Coronary artery (tissue), 2 donors: ENCODE data around the gene NEDD4L.

Source experiments
- DNase-seq: peaks from one replicate; pipeline ENCODE4 v3.0.0-alpha.2; 2017; ENCODE audit warnings: low spot score
- H3K27ac ChIP-seq, 2 donors: fragments of 200-600 bp; sonication (generic); one replicate each; pipeline ENCODE4 v1.5.1; 2016 to 2019
- H3K4me3 ChIP-seq: fragments of 200-600 bp; sonication (generic); 2 replicates; pipeline ENCODE4 v1.5.1; 2016; ENCODE audit warnings: mild to moderate bottlenecking, moderate library complexity
- CTCF ChIP-seq: fragments of 200-600 bp; sonication (generic); IDR thresholded peaks from one replicate; pipeline ENCODE4 v1.5.1; 2019; ENCODE audit warnings: antibody characterized with exemption

Gene NEDD4L

GRCh38 chr18:58396144-58396543, 352.1 kb downstream of the NEDD4L start:
- no peak for TF ChIP-seq CTCF
- Histone ChIP-seq H3K27ac (no peak overlapping the region), H3K4me3 (no peak overlapping the region)
- no peak for DNase-seq

DNA sequence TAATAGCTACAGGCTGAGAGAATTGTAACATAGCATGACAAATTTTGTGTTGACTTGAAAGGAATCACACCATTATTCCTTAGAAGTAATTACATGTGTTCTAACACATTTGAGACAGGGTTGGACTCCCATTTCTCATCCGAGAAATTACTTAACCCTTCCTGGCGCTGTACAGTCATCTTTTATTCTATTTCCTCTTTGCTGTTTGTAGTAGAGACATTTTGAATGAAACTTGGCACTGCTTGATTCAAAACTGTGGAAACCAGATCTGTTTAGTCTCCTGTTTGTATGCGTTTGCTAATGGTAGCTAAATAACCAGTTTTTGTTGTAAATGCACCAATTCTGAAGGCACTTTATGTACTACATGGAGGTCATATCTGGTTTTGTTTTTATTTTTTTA, 352.9 kb downstream of the NEDD4L start:
- no peak for DNase-seq
- TF ChIP-seq CTCF: no peak
- H3K4me3 ChIP-seq: no peak overlapping the region
- no peak overlapping the region for H3K27ac ChIP-seq

DNA sequence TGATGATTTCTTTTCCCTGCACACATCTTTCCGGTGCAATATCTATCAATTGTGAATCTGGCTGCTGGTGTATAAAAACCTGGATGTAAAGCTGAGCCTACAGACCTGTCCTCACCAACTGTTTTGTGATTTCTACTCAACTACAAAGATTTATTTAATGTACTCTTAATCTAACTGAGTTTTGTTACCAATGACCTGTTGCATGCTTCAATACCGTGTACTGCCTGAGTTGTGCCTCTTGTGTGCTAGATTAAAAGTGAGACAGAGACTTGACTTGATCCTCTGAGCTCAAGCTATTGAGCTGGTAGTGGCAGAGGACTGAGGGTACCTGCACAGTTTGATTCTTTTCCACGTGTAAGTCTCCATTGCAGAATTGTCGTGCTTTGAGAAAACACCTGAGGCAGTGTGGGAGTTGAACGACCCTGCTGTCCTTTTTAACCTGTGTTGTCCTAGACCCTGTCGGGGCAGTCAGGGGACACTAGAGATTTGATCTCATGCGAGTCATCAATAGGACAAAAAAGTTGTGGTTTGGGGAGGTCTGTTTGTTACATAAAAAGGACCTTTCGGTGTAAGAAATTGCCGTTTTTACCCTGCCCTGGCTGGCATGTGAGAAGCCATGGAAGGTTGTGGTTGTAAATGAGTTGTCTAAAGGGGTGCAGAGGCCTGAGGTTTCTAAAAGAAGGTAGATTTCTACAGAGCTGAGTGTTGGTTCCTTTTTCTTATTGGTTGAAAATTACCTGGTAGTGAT, 353.5 kb downstream of the NEDD4L start:
- no peak overlapping the region for H3K4me3 ChIP-seq
- no peak overlapping the region for H3K27ac ChIP-seq
- TF ChIP-seq CTCF: no peak
- no peak for DNase-seq

DNA sequence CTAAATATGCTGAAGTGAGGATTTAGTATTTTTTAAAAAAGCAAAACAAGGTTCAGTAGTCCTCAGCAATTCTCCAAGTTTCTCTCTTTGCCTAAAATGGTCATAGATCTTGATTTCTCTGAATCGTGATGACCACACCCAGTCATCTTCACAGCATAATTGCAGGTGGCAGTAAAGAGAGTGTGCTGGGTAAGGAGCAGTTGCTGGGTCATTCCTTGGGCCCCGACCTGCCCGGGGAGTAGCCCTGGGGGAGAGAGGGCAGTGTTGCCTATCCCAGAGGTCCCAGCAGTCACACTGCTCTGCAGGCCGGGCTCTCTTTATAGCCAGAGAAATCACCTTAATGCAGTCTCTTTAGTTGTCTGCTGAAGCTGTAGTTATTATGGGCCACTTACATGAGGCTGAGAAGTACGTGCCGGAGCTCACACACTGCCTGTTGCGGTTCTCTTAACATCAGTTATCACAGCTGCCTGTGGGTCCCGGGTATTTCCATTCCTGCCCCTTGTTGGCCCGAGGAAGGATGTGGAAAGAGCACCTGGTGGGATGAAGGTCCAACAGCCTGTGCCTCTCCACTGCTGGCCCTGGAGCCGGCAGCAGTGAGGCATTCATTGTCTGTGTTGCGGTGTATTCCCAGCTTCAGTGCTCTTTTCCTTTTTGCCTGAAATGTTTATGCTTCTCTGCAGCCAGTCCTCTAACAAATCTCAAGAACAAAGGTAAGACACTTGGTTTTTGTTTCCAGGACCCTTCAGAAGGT, 354.8 kb downstream of the NEDD4L start:
- TF ChIP-seq CTCF: no peak
- no peak for DNase-seq
- no peak overlapping the region for H3K27ac ChIP-seq
- no peak overlapping the region for H3K4me3 ChIP-seq

GRCh38 chr18:58400331-58400870, 356.4 kb downstream of the NEDD4L start:
- DNase-seq: no peak
- Histone ChIP-seq H3K27ac (no peak overlapping the region), H3K4me3 (no peak overlapping the region)
- no peak for TF ChIP-seq CTCF

GRCh38 chr18:58401191-58401590, 357.2 kb downstream of the NEDD4L start:
- no peak for TF ChIP-seq CTCF
- H3K27ac ChIP-seq: no peak overlapping the region

More at GRCh38 chr18:58401191-58401590, 357.2 kb downstream of the NEDD4L start:
- no peak for DNase-seq
- H3K4me3 ChIP-seq: no peak overlapping the region
